Activated CD8-positive, alpha-beta memory T cell treated with anti-CD3 and anti-CD28 coated beads for 24 hours (primary cell): Measurements from ENCODE around the gene SLC4A9.
A peak's percentile ranks its signal among the peaks of the same experiment; 100 is the strongest.

Source experiments
- DNase-seq: peaks from one replicate; pipeline ENCODE4 v3.0.0-alpha.2; 2020

Gene SLC4A9

GRCh38 chr5:140362875-140363630 is 3.1 kb downstream of the SLC4A9 start:
- peak; percentile 95 for DNase-seq

- no peak for DNase-seq
Measured at GRCh38 chr5:140363631-140364471, 3.9 kb downstream of the SLC4A9 start.

GRCh38 chr5:140364472-140364765 is 4.4 kb downstream of the SLC4A9 start:
- DNase-seq, result no peak

GRCh38 chr5:140365282-140365681 is 5.3 kb downstream of the SLC4A9 start:
- no peak for DNase-seq

- DNase-seq, result no peak
Measured at GRCh38 chr5:140365941-140366340, 5.9 kb downstream of the SLC4A9 start.

DNA sequence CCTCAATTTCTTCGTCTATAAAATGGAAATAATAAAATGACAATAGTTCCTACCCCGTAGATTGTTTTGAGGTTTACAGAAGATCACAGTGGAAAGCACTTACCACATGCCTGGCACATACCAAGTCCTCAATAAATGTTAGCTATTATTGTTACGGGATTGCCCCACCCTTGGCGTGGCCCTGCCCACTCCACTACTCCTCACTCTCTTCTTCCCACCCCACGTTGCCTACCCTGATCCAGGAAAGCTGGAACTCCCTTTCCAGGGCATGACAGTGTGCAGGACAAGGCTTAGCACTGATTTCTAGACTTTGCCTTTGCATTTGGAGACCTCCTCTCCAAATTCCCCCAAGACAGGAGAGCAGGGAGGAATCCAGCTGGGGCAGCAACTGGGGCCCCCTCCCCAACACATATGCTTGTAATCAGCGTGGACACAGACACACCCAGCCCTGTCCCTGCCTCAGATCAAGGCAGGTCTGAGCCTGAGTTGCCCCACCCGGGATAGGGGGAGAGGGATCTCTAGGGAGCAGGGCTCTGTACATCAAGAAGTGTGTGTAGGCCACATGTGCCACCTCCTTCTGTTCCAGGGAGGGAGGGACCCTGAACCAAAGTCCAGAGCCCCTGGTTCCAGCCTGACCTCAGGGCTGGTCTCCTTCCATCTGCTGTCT is 6.7 kb downstream of the SLC4A9 start:
- DNase-seq, result no peak

GRCh38 chr5:140367256-140368013 is 7.4 kb downstream of the SLC4A9 start:
- no peak for DNase-seq

DNA sequence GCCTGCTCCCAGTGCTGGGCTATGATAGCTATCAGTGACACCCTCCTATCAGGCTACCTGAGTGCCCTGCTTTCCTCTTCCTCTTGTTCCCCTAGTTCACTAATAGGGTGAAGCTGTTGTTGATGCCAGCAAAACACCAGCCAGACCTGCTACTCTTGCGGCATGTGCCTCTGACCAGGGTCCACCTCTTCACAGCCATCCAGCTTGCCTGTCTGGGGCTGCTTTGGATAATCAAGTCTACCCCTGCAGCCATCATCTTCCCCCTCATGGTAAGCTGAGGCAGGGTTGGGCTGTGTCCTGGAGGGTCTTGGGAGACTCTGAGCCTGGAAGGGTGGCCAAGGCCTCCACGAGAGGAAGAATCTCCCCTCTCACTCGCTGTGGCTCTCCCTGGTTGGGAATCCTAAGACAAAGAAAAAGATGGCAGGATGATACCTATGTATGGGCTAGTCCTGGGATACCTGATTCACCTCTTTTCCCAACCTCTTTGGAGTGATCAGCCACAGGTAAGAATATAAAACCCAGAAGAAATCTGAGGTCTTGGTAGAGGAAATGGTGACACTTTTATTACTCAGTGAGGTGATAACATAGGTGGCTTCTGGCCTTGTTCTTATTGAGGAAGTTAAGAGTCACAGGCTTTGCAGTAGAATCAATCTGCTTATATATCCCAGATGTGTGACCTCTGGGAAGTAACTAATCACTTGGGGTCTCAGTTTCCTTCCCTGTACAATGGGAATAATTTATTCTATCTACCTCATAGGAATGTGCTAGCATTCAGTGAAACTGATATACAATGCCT is 11.6 kb downstream of the SLC4A9 start:
- no peak for DNase-seq

DNA sequence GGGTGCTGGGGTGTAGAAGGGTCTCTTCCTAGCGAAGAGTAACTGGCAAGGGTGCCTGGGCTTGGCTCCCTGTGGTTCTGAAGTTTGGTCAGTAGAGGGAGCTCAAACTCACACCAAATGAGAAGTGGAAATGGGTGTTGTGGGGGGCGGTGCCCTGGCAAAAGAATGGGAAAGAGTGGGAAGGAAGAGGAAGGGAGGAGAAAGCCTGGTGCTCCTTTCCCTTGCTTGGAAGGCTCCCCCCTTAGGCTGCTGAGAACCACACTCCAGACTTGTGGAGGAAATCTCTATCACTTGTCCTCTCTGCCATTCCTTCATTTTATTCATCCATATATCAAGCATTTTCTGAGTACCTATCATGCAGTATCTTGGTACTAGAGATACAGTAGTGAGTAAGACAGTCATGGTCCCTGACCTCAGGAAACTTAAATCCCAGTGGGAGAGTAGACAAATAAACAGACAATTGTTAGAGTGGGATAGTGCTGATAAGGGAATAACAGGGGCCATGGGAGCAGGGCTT is 13.0 kb downstream of the SLC4A9 start:
- peak; percentile 73 for DNase-seq

DNA sequence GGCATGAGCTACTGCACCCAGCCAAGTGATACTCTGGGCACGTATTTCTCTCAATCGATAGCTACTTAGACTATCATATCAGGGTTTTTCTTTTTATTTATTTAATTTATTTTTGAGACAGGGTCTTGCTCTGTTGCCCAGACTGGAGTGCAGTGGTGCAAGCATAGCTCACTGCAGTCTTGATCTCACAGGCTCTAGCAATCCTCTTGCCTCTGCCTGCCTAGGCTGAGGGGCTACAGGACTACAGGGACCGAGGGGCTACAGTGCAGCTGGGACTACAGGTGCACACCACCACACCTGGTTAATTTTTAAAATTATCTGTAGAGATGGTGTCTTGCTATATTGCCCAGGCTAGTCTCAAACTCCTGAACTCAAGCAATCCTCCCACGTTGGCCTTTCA is 21.4 kb downstream of the SLC4A9 start:
- DNase-seq, result no peak

DNA sequence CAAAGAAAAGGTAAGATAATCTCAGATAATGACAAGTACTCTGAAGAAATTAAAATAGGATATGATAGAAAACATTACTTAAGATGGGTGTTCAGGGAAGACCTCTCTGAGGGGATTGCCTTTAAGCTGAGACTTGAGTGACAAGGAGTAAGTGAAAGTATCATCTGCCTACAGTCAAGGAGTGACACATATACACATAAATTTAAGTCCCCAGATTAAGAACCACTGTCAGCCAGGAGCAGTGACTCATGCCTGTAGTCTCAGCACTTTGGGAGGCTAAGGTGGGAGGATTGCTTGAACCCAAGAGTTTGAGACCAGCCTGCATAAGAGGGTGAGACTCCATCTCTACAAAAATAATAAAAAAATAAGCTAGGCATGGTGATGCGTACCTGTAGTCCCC is 22.0 kb downstream of the SLC4A9 start:
- no peak for DNase-seq

DNA sequence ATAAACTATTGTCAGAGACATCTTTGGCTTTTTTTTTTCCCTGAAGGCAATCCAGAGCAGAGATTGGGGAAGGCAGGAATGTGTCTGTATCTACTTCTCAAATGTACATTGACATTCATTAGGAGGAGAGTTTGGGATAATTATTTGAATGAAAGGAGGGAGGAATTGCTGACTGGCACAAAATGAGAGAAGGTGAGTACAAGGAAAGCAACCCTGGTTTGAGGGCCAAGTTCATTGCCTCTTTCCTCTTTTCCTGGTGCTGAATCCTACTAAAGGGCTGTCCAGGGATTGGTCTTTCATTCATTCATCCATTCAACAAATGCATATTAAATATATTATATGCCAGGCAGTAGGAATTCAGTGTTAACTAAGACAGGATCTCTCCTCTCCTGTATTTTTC is 22.9 kb downstream of the SLC4A9 start:
- no peak for DNase-seq

DNA sequence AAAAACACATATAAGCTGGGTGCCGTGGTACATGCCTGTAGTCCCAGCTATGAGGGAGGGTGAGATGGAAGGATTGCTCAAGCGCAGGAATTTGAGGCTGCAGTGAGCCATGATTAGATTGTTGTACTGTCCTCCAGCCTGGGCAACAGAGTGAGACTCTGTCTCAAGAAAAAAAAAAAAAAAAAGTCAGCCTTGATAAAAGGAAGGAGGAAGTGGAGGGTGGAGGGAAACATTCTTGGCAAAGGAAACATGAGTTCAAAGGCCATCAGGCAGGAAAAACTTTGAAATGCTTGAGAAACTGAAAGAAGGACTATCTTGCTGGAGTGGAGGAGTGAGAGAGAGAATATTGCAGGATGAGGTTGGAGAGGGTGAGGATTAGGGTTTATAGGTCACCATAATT is 23.3 kb downstream of the SLC4A9 start:
- no peak for DNase-seq

DNA sequence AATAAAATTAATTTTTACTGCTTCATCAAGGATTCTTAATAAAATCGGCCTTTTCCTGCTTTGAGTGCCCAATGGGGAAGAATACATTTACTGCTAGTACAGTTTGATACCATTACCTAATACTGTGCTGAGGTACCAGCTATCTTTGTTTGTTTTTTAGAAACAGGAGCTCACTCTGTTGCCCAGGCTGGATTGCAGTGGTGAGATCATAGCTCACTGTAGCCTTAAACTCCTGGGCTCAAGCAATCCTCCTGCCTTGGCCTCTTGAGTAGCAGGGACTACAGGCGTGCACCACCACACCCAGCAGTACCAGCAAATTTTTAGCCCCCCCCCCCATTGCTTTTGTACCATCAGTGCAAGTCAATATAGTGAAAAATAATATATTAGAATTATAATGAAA is 28.1 kb downstream of the SLC4A9 start:
- DNase-seq, result no peak

GRCh38 chr5:140391312-140391711 is 31.3 kb downstream of the SLC4A9 start:
- DNase-seq, result no peak

GRCh38 chr5:140391732-140392131 is 31.7 kb downstream of the SLC4A9 start:
- no peak for DNase-seq

- no peak for DNase-seq
Measured at GRCh38 chr5:140393738-140394137, 33.7 kb downstream of the SLC4A9 start.

- no peak for DNase-seq
Measured at GRCh38 chr5:140398379-140398811, 38.4 kb downstream of the SLC4A9 start.

GRCh38 chr5:140399979-140400729 is 40.2 kb downstream of the SLC4A9 start:
- no peak for DNase-seq

DNA sequence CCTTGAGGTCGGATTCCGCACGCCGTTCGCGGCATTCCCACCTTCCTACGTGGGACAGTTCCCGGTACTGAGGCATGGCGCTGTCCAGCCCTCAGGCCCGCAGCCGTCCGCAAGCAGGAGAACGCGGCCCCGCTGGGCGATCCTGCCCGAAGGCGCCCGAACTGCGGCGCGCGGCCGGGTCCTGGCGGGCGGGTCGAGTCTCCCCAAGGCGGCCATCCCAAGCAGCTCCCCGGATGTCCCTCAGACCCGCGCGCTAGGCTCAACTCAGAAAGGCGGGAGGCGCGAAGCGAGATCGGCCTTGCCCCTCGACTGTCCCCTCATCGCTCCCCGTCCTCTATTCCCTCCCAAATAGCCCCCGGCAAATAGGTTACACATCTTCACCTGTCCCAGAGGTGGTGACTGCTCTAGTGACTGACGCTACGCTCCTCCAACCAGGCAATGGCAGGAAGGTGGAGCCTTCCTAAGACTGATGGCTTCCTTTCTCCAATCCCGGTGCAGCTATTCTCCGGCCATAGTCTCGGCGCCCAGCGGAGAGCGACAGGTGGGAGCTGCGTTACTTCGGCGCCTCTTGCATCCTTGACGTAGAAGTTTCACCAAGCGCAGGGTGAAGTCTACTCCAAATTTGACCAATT is 40.9 kb downstream of the SLC4A9 start:
- peak; percentile 93 for DNase-seq
